IMR-90 (cell line): ENCODE results near the gene TNS3. TPM values are rescaled to one million over a fixed set of nuclear protein-coding genes. Genes with fewer than 3 reads are reported as not detected.

Experiments
- ATAC-seq: fragments of 200-7000 bp; cut with Tn5 transposase; 2 replicates; pipeline ENCODE4 v1.9.1; 2020; ENCODE audit warnings: low read depth, mild to moderate bottlenecking, moderate library complexity
- BruUV-seq: library from RNA; stranded (reverse); fragments of 400-500 nt; replicated peaks from 2 replicates; lab custom pipeline; 2021; lab: Mats Ljungman, UMichigan
- CTCF ChIA-PET: fragments of 300-600 bp; formaldehyde crosslinking; extraction: SDS; loops from one replicate; lab custom pipeline; 2021; ENCODE audit warnings: antibody characterized with exemption; lab: Yijun Ruan, JAX
- POLR2A ChIA-PET: fragments of 300-600 bp; sonication (Branson Sonifier 250); formaldehyde crosslinking; loops from one replicate; lab custom pipeline; 2022; ENCODE audit warnings: antibody characterized with exemption; ENCODE audit not compliant: unreplicated experiment; lab: Charles Lee
- DNase-seq: peaks from one replicate; pipeline ENCODE4 v3.0.0; 2013
- H2AFZ ChIP-seq: replicated peaks from 2 replicates; pipeline ENCODE3; 2013; ENCODE audit warnings: low read length, mild to moderate bottlenecking; ENCODE audit not compliant: poor library complexity
- H2AK5ac ChIP-seq: 2 replicates; pipeline ENCODE4 v1.6.1; 2013; ENCODE audit warnings: low read depth, low read length, inconsistent platforms
- H2AK9ac ChIP-seq: replicated peaks from 2 replicates; pipeline ENCODE3; 2013; ENCODE audit warnings: mild to moderate bottlenecking, low read depth, low read length, moderate library complexity; ENCODE audit not compliant: poor library complexity
- H2BK120ac ChIP-seq: 2 replicates; pipeline ENCODE4 v1.6.1; 2013; ENCODE audit warnings: low read depth, low read length, inconsistent platforms
- H2BK15ac ChIP-seq: 3 replicates; pipeline ENCODE4 v1.6.1; 2013; ENCODE audit warnings: low read depth, low read length, inconsistent platforms
- H2BK20ac ChIP-seq: 2 replicates; pipeline ENCODE4 v1.6.1; 2013; ENCODE audit warnings: low read depth, mild to moderate bottlenecking, inconsistent platforms, low read length, moderate library complexity
- H2BK5ac ChIP-seq: 2 replicates; pipeline ENCODE4 v1.6.1; 2013; ENCODE audit warnings: mild to moderate bottlenecking, low read depth, low read length, inconsistent platforms; ENCODE audit not compliant: poor library complexity, severe bottlenecking
- H3K14ac ChIP-seq: replicated peaks from 2 replicates; pipeline ENCODE4 v1.6.1; 2013; ENCODE audit warnings: low read depth, low read length, inconsistent platforms
- H3K18ac ChIP-seq: 2 replicates; pipeline ENCODE4 v1.6.1; 2013; ENCODE audit warnings: low read depth, low read length, control low read depth
- H3K23ac ChIP-seq: 2 replicates; pipeline ENCODE4 v1.6.1; 2013; ENCODE audit warnings: low read depth, low read length, inconsistent platforms
- H3K27ac ChIP-seq: 2 replicates; pipeline ENCODE4 v1.5.1; 2013; ENCODE audit warnings: mild to moderate bottlenecking, control low read depth, low read length; ENCODE audit not compliant: insufficient read depth
- H3K27me3 ChIP-seq: 2 replicates; pipeline ENCODE4 v1.6.1; 2013; ENCODE audit warnings: low read length; ENCODE audit not compliant: control insufficient read depth, insufficient read depth
- H3K36me3 ChIP-seq: 2 replicates; pipeline ENCODE4 v1.6.1; 2013; ENCODE audit warnings: low read length, mixed read lengths; ENCODE audit not compliant: control insufficient read depth, insufficient read depth
- H3K4ac ChIP-seq: 2 replicates; pipeline ENCODE4 v1.6.1; 2013; ENCODE audit warnings: low read depth, low read length, inconsistent platforms
- H3K4me1 ChIP-seq: 2 replicates; pipeline ENCODE4 v1.6.1; 2013; ENCODE audit warnings: low read length, mixed read lengths; ENCODE audit not compliant: control insufficient read depth, insufficient read depth
- H3K4me2 ChIP-seq: 2 replicates; pipeline ENCODE4 v1.6.1; 2013; ENCODE audit warnings: low read depth, mild to moderate bottlenecking, control low read depth, low read length, moderate library complexity
- H3K4me3 ChIP-seq: 2 replicates; pipeline ENCODE4 v1.5.1; 2013; ENCODE audit warnings: low read depth, mild to moderate bottlenecking, control low read depth, low read length, moderate library complexity; ENCODE audit not compliant: insufficient read depth
- H3K56ac ChIP-seq: 2 replicates; pipeline ENCODE4 v1.6.1; 2013; ENCODE audit warnings: low read length, inconsistent platforms; ENCODE audit not compliant: insufficient read depth; ENCODE audit errors: extremely low read depth
- H3K79me1 ChIP-seq, 2 experiments: 2 replicates each; pipeline ENCODE4 v1.6.1; 2013; ENCODE audit warnings: low read length in 2 of 2, inconsistent platforms in 1 of 2, low read depth in 1 of 2
- H3K9ac ChIP-seq: 2 replicates; pipeline ENCODE4 v1.6.1; 2013; ENCODE audit warnings: low read depth, low read length, control low read depth
- H3K9me1 ChIP-seq: 2 replicates; pipeline ENCODE4 v1.6.1; 2013; ENCODE audit warnings: low read length, inconsistent platforms; ENCODE audit not compliant: insufficient read depth
- H3K9me3 ChIP-seq: 2 replicates; pipeline ENCODE4 v1.6.1; 2013; ENCODE audit warnings: low read length; ENCODE audit not compliant: control insufficient read depth, insufficient read depth
- H4K20me1 ChIP-seq: 2 replicates; pipeline ENCODE4 v1.6.1; 2013; ENCODE audit warnings: low read length, inconsistent platforms; ENCODE audit not compliant: insufficient read depth
- H4K5ac ChIP-seq: 2 replicates; pipeline ENCODE4 v1.6.1; 2013; ENCODE audit warnings: mild to moderate bottlenecking, low read depth, low read length, control low read depth
- H4K8ac ChIP-seq, 2 experiments: 2 replicates each; pipeline ENCODE4 v1.6.1; 2013; ENCODE audit warnings: low read depth in 2 of 2, low read length in 2 of 2, control low read depth in 1 of 2, inconsistent platforms in 1 of 2
- H4K91ac ChIP-seq: 2 replicates; pipeline ENCODE4 v1.6.1; 2013; ENCODE audit warnings: low read depth, low read length, inconsistent platforms; ENCODE audit not compliant: insufficient read depth
- BHLHE40 ChIP-seq: fragments of 150-350 bp; IDR thresholded peaks from 2 replicates; pipeline ENCODE4 v1.6.1; 2016; ENCODE audit warnings: mild to moderate bottlenecking, low read depth, low read length
- CEBPB ChIP-seq: IDR thresholded peaks from 2 replicates; pipeline ENCODE4 v1.6.1; 2012; ENCODE audit warnings: low read depth, low read length, improper control_type of control experiment
- CHD1 ChIP-seq: IDR thresholded peaks from 2 replicates; pipeline ENCODE4 v1.6.1; 2012; ENCODE audit warnings: low read depth, low read length, improper control_type of control experiment
- CTCF ChIP-seq: conservative IDR thresholded peaks from 2 replicates; pipeline ENCODE4 v1.5.1; 2012; ENCODE audit warnings: mild to moderate bottlenecking, low read depth, low read length, improper control_type of control experiment
- FOS ChIP-seq: fragments of 150-350 bp; IDR thresholded peaks from 2 replicates; pipeline ENCODE4 v1.6.1; 2016; ENCODE audit warnings: low read depth, low read length
- MAFK ChIP-seq: IDR thresholded peaks from 2 replicates; pipeline ENCODE4 v1.6.1; 2012; ENCODE audit warnings: low read depth, low read length, improper control_type of control experiment
- MAZ ChIP-seq: IDR thresholded peaks from 2 replicates; pipeline ENCODE4 v1.6.1; 2012; ENCODE audit warnings: low read depth, mild to moderate bottlenecking, low read length, improper control_type of control experiment, moderate library complexity, borderline replicate concordance
- MXI1 ChIP-seq: IDR thresholded peaks from 2 replicates; pipeline ENCODE4 v1.6.1; 2012; ENCODE audit warnings: low read depth, mild to moderate bottlenecking, low read length, moderate library complexity, borderline replicate concordance
- NFE2L2 ChIP-seq: fragments of 150-350 bp; IDR thresholded peaks from 2 replicates; pipeline ENCODE4 v1.6.1; 2016; ENCODE audit warnings: low read depth, mild to moderate bottlenecking, low read length
- POLR2A ChIP-seq: IDR thresholded peaks from 2 replicates; pipeline ENCODE4 v1.6.1; 2012; ENCODE audit warnings: mild to moderate bottlenecking, low read depth, low read length
- RAD21 ChIP-seq: IDR thresholded peaks from 2 replicates; pipeline ENCODE4 v1.6.1; 2012; ENCODE audit warnings: low read length, improper control_type of control experiment
- RCOR1 ChIP-seq: IDR thresholded peaks from 2 replicates; pipeline ENCODE4 v1.6.1; 2012; ENCODE audit warnings: mild to moderate bottlenecking, low read length, improper control_type of control experiment; ENCODE audit not compliant: insufficient replicate concordance
- RFX5 ChIP-seq: IDR thresholded peaks from 2 replicates; pipeline ENCODE4 v1.8.0; 2012; ENCODE audit warnings: low read depth, mild to moderate bottlenecking, low read length, moderate library complexity
- SMC3 ChIP-seq: fragments of 150-350 bp; IDR thresholded peaks from 2 replicates; pipeline ENCODE4 v1.6.1; 2016; ENCODE audit warnings: low read depth, mild to moderate bottlenecking, antibody characterized with exemption, low read length, moderate library complexity
- WGBS, 2 experiments: methylation state at CpG; one replicate each; pipeline versions ENCODE4 v1.1.5 to v1.1.7; 2013; ENCODE audit warnings: missing lambda C conversion rate in 2 of 2; ENCODE audit not compliant: insufficient read length in 1 of 2; ENCODE audit errors: extremely low coverage in 2 of 2; 5-methylcytosine and 5-hydroxymethylcytosine counted together
- dilution Hi-C: fragments of 300-500 bp; cut with HindIII; formaldehyde crosslinking; loops from one replicate; pipeline ENCODE4 v1.14.3; 2018; ENCODE audit warnings: low sequenced_read_pairs; ENCODE audit not compliant: unreplicated experiment
- in situ Hi-C: fragments of 300-500 bp; cut with MboI; formaldehyde crosslinking; loops from 3 replicates; pipeline ENCODE4 v1.14.3; 2019; ENCODE audit warnings: low sequenced_read_pairs, inconsistent platforms, mixed read lengths
- intact Hi-C: fragments of 100-400 bp; cut with micrococcal nuclease; formaldehyde crosslinking; loops from 2 replicates; pipeline ENCODE4 v1.10.0; 2022
- polyA plus RNA-seq, 3 experiments: library from polyadenylated mRNA; depleted of rRNA; stranded (reverse); fragments of >200 nt; gene quantifications; 2 replicates each; pipeline ENCODE4 v1.2.3, GENCODE V29; 2012; ENCODE audit warnings: low replicate concordance in 1 of 3
- total RNA-seq: library from RNA; depleted of rRNA; stranded (reverse); fragments of >200 nt; gene quantifications from 2 replicates; pipeline ENCODE4 v1.2.3, GENCODE V29; 2012
- TF ChIP-seq, protein P1 (sequence below): fragments of 150-350 bp; IDR thresholded peaks from 2 replicates; pipeline ENCODE4 v1.6.1; 2017; ENCODE audit warnings: mild to moderate bottlenecking, antibody characterized with exemption, low read length, low read depth
- TF ChIP-seq, protein P2 (sequence below): fragments of 150-350 bp; IDR thresholded peaks from 2 replicates; pipeline ENCODE4 v1.6.1; 2016; ENCODE audit warnings: low read depth, mild to moderate bottlenecking, low read length, moderate library complexity, borderline replicate concordance

TNS3 gene
- total and polyA plus RNA-seq, 2 of the 4 experiments (the other 2 are of a cell fraction), result 64.3 to 79.2 TPM

- Histone ChIP-seq H2AFZ (peak overlapping the region; percentile 4), H2BK20ac (peak overlapping the region; percentile 73), H3K56ac (peak overlapping the region; percentile 12; the same call in 1 of the 2 replicates), H3K4me3 (no peak overlapping the region), H3K9ac (peak overlapping the region; percentile 79), H2BK120ac (peak overlapping the region; percentile 92), H3K18ac (peak overlapping the region; percentile 90), H3K4me1 (peaks cover 49% of the 10 kb centered on the region), H2BK15ac (peak overlapping the region; percentile 89; the same call in 1 of the 3 replicates), H2BK5ac (peak overlapping the region; percentile 68), H4K91ac (peak overlapping the region; percentile 92), H3K79me1 (peaks cover 25 to 83% of the 10 kb centered on the region in 2 experiments), H4K20me1 (peaks cover 12% of the 10 kb centered on the region; the same call in 1 of the 2 replicates), H3K27ac (peak overlapping the region; percentile 91), H3K9me3 (no peaks in the 10 kb centered on the region), H3K27me3 (no peaks in the 10 kb centered on the region), H3K23ac (peak overlapping the region; percentile 87), H3K4ac (peak overlapping the region; percentile 90), H3K14ac (peak overlapping the region; percentile 74), H4K8ac (peak overlapping the region; percentile 66 to 98; a peak in 3 of 4 replicates), H3K9me1 (peaks cover 36% of the 10 kb centered on the region), H4K5ac (peak overlapping the region; percentile 83), H2AK9ac (peak overlapping the region; percentile 31), H3K36me3 (peaks cover 6% of the 10 kb centered on the region), H2AK5ac (peak overlapping the region; percentile 79), H3K4me2 (peak overlapping the region; percentile 85)
- ChIA-PET CTCF (no interaction called here), POLR2A (interaction anchor here (0.8 kb wide), 1 partner anchor 33 kb away, joined by 3 read pairs; no protein-coding TSS in a partner anchor)
- dilution Hi-C loops (no loop called here), intact Hi-C loops (loop anchor here (10.0 kb wide), 1 partner anchor 312 kb away; no protein-coding TSS in a partner anchor), in situ Hi-C loops (no loop called here)
- DNase-seq, result no peak
- no peak for TF ChIP-seq MAFK
- TF ChIP-seq CTCF, result no peak
- no peak; the same call in 1 of the 2 replicates for TF ChIP-seq RAD21
- TF ChIP-seq CHD1, result no peak
- TF ChIP-seq CEBPB, result no peak
- TF ChIP-seq MXI1, result no peak
- no peak for TF ChIP-seq MAZ
- TF ChIP-seq POLR2A, result no peak
- TF ChIP-seq SMC3, result no peak
- no peak for TF ChIP-seq BHLHE40
- TF ChIP-seq NFE2L2, result no peak
- TF ChIP-seq FOS, result no peak
- TF ChIP-seq, protein P1, sequence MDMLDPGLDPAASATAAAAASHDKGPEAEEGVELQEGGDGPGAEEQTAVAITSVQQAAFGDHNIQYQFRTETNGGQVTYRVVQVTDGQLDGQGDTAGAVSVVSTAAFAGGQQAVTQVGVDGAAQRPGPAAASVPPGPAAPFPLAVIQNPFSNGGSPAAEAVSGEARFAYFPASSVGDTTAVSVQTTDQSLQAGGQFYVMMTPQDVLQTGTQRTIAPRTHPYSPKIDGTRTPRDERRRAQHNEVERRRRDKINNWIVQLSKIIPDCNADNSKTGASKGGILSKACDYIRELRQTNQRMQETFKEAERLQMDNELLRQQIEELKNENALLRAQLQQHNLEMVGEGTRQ, result no peak
- no peak for TF ChIP-seq RFX5
- TF ChIP-seq RCOR1, result no peak
- TF ChIP-seq, protein P2, sequence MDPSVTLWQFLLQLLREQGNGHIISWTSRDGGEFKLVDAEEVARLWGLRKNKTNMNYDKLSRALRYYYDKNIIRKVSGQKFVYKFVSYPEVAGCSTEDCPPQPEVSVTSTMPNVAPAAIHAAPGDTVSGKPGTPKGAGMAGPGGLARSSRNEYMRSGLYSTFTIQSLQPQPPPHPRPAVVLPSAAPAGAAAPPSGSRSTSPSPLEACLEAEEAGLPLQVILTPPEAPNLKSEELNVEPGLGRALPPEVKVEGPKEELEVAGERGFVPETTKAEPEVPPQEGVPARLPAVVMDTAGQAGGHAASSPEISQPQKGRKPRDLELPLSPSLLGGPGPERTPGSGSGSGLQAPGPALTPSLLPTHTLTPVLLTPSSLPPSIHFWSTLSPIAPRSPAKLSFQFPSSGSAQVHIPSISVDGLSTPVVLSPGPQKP, result no peak
- no TSS peak for BruUV-seq
- 15% methylated on average over 8 of the region's 15 CpGs; no CpG with 5 or more reads in 1 of the 2 experiments for WGBS, 2 experiments
- ATAC-seq, result no peak
Observed at GRCh38 chr7:47576866-47577306, 5.0 kb downstream of the TNS3 start.
